T-cell (primary cell): Measurements from ENCODE around the gene TUBG1. TPM values are rescaled to one million over a fixed set of nuclear protein-coding genes. Genes with fewer than 3 reads are reported as not detected.

ENCODE experiments used
- ATAC-seq, 4 experiments: fragments of 200-7000 bp in 3 of 4; fragments of 150-1000 bp in 1 of 4; cut with Tn5 transposase; replicated peaks in 1 of 4; 1 replicate in 3 of 4; 2 replicates in 1 of 4; pipeline ENCODE4 v1.10.0; 2021; ENCODE audit warnings: moderate library complexity in 3 of 4, mild to moderate bottlenecking in 2 of 4, moderate number of reproducible peaks in 1 of 4
- CTCF ChIA-PET, 2 donors: fragments of 300-600 bp; sonication (Branson Sonifier 250); formaldehyde crosslinking; loops; one replicate each; lab custom pipeline; 2022; ENCODE audit warnings: antibody characterized with exemption in 2 of 2; lab: Charles Lee
- POLR2A ChIA-PET, 2 donors: fragments of 300-600 bp; sonication (Branson Sonifier 250); formaldehyde crosslinking; loops; one replicate each; lab custom pipeline; 2022; ENCODE audit warnings: antibody characterized with exemption in 2 of 2; lab: Charles Lee
- DNase-seq, 35 experiments: peaks; one replicate each; pipeline versions ENCODE4 v3.0.0 to v3.0.0-alpha.2; 2013 to 2023
- H3K27ac ChIP-seq: one replicate; pipeline ENCODE4 v1.5.1; 2013; ENCODE audit warnings: low read length
- H3K27me3 ChIP-seq, 2 experiments: replicated peaks in 1 of 2; 1 replicate in 1 of 2; 2 replicates in 1 of 2; pipeline versions ENCODE4 v1.6.1 to v1.7.0; 2013; ENCODE audit warnings: low read length in 1 of 2, mixed read lengths in 1 of 2; ENCODE audit not compliant: control insufficient read depth in 2 of 2, insufficient read depth in 2 of 2; ENCODE audit errors: extremely low read depth in 1 of 2
- H3K36me3 ChIP-seq, 2 donors: 1 replicate in 1 of 2; 2 replicates in 1 of 2; pipeline versions ENCODE4 v1.6.1 to v1.7.0; 2013; ENCODE audit warnings: low read length in 1 of 2; ENCODE audit not compliant: control insufficient read depth in 2 of 2, insufficient read depth in 1 of 2; ENCODE audit errors: extremely low read depth in 1 of 2
- H3K4me1 ChIP-seq, 2 experiments: 1 replicate in 1 of 2; 2 replicates in 1 of 2; pipeline versions ENCODE4 v1.6.1 to v1.7.0; 2013; ENCODE audit warnings: low read length in 2 of 2, mixed read lengths in 1 of 2; ENCODE audit not compliant: insufficient read depth in 2 of 2, control insufficient read depth in 1 of 2; ENCODE audit errors: extremely low read depth in 1 of 2
- H3K4me3 ChIP-seq, 2 donors: 1 replicate in 1 of 2; 2 replicates in 1 of 2; pipeline versions ENCODE4 v1.5.1 to v1.7.0; 2013; ENCODE audit warnings: mild to moderate bottlenecking in 2 of 2, low read length in 1 of 2, moderate library complexity in 1 of 2; ENCODE audit not compliant: control insufficient read depth in 1 of 2; ENCODE audit errors: extremely low read depth in 1 of 2
- H3K9me3 ChIP-seq: 2 replicates; pipeline ENCODE4 v1.7.0; 2013
- H3K27ac Mint-ChIP-seq, 2 donors: one replicate each; pipeline ENCODE4 v1.8.0; 2020 to 2021; ENCODE audit warnings: mild to moderate bottlenecking in 2 of 2, mixed read lengths in 2 of 2
- H3K27me3 Mint-ChIP-seq, 2 donors: one replicate each; pipeline ENCODE4 v1.8.0; 2021 to 2022; ENCODE audit warnings: mixed read lengths in 2 of 2
- H3K36me3 Mint-ChIP-seq: one replicate; pipeline ENCODE4 v1.8.0; 2021; ENCODE audit warnings: mixed read lengths
- H3K4me1 Mint-ChIP-seq, 3 donors: one replicate each; pipeline ENCODE4 v1.8.0; 2020 to 2022; ENCODE audit warnings: mixed read lengths in 3 of 3, mild to moderate bottlenecking in 1 of 3
- H3K4me3 Mint-ChIP-seq, 3 donors: one replicate each; pipeline ENCODE4 v1.8.0; 2020 to 2022; ENCODE audit warnings: mild to moderate bottlenecking in 3 of 3, mixed read lengths in 3 of 3, moderate library complexity in 3 of 3
- H3K9me3 Mint-ChIP-seq, 3 donors: one replicate each; pipeline ENCODE4 v1.8.0; 2020 to 2022; ENCODE audit warnings: mixed read lengths in 3 of 3
- WGBS: methylation state at CpG from one replicate; pipeline ENCODE4 v1.1.5; 2013; ENCODE audit warnings: missing lambda C conversion rate; ENCODE audit not compliant: insufficient coverage; 5-methylcytosine and 5-hydroxymethylcytosine counted together
- total RNA-seq, 35 experiments: library from RNA in 6 of 35; stranded (reverse) in 6 of 35; fragments of 120-200 nt in 1 of 35; gene quantifications; one replicate each; pipeline versions ENCODE4 v1.2.1 to v1.2.4 and lab custom pipeline; 2013 to 2026

TUBG1 gene
- total RNA-seq, 5 donors from 2014 or later (not counting 1 experiment from before 2014, with no cell fraction given) = 6.5 to 18.9 (median 16.2) TPM

DNA sequence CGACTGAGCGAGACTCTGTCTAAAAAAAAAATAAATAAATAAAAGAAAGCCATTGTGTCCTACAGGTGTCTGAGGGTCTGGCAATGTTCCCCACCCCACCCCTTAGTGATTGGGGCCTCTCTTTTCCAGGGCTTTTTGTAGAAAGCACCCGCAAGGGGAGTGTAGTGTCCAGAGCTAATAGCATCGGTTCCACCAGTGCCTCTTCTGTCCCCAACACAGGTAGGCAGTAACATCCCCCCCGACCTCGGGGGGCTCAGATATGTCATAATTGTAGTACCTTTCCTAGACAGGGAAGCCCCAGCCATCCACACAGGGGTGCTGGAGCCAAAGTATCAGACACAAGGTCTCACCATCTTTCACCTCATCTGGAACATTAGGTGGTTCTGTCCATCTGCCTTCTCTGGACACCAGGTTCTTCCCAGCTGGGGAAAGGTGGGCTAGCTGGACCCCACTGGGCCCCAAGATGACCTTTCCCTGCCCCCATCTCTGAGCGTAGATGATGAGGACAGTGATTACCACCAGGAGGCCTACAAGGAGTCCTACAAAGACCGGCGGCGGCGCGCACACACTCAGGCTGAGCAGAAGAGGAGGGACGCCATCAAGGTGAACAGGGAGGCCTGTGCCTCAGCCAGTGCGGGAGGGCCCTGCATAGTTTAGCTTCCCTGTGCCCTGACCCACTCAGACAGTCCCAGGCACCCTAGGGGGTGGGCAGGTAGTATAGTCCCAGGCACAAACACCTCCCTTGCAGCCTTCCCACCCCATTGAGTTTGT lies 41.0 kb upstream of the TUBG1 start:
- Histone ChIP-seq H3K36me3 (peaks cover 28 to 78% of the 10 kb centered on the region in 2 donors), H3K27ac (peak overlapping the region; percentile 47), H3K4me3 (no peak overlapping the region), H3K4me1 (peaks cover 14 to 50% of the 10 kb centered on the region in 2 experiments), H3K9me3 (no peaks in the 10 kb centered on the region), H3K27me3 (no peaks in the 10 kb centered on the region)
- peaks cover 35% of the 10 kb centered on the region for H3K36me3 Mint-ChIP-seq
- peak overlapping the region; percentile 81 to 91 (median 90) for H3K4me3 Mint-ChIP-seq
- peak overlapping the region; percentile 46 to 94 for H3K27ac Mint-ChIP-seq
- ChIA-PET CTCF (no interaction called here), POLR2A (no interaction called here)
- H3K27me3 Mint-ChIP-seq = no peaks in the 10 kb centered on the region
- 88% methylated on average over 8 of the region's 14 CpGs for WGBS
- DNase-seq = no peak
- H3K4me1 Mint-ChIP-seq = peaks cover 22 to 43% (median 41%) of the 10 kb centered on the region in 3 donors
- H3K9me3 Mint-ChIP-seq = no peaks in the 10 kb centered on the region
- no peak for ATAC-seq

GRCh38 chr17:42571435-42572225 lies 37.9 kb upstream of the TUBG1 start:
- Histone ChIP-seq H3K36me3 (peaks cover 25 to 62% of the 10 kb centered on the region in 2 donors), H3K4me1 (peaks cover 8 to 23% of the 10 kb centered on the region in 2 experiments), H3K9me3 (no peaks in the 10 kb centered on the region), H3K27me3 (no peaks in the 10 kb centered on the region), H3K4me3 (no peak overlapping the region), H3K27ac (no peak overlapping the region)
- ChIA-PET POLR2A (no interaction called here), CTCF (no interaction called here)
- DNase-seq = no peak
- H3K27me3 Mint-ChIP-seq = no peaks in the 10 kb centered on the region
- ATAC-seq = no peak
- H3K9me3 Mint-ChIP-seq = no peaks in the 10 kb centered on the region
- H3K4me3 Mint-ChIP-seq = no peak overlapping the region
- no peak overlapping the region for H3K27ac Mint-ChIP-seq
- peaks cover 26 to 40% (median 28%) of the 10 kb centered on the region in 3 donors for H3K4me1 Mint-ChIP-seq
- peaks cover 35% of the 10 kb centered on the region for H3K36me3 Mint-ChIP-seq
- WGBS = 95% methylated on average over 6 of the region's 12 CpGs

DNA sequence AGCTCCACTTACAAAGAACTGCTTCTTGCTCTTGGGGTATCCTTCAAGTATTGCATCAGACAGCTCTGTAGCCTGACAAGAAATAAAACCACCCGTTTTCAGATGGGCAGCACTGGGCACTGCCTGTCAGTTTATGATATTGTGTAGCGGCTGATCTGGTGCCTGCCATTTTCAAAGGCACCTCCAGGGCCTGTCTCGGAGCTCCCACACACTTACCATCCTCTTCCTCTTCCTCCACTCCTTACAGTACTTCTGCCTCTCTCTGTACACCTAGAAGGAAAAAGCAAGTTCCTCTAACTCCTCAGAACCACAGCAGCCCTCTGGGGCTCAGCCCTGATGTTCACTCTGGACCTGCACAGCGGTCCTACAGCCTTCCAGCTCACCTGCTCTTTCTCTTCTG lies 36.4 kb upstream of the TUBG1 start:
- POLR2A ChIA-PET = no interaction called here
- CTCF ChIA-PET = no interaction called here
- no peaks in the 10 kb centered on the region for H3K27me3 Mint-ChIP-seq
- Histone ChIP-seq H3K36me3 (peaks cover 25 to 62% of the 10 kb centered on the region in 2 donors), H3K4me1 (peaks cover 8 to 24% of the 10 kb centered on the region in 2 experiments), H3K27ac (no peak overlapping the region), H3K27me3 (no peaks in the 10 kb centered on the region), H3K9me3 (no peaks in the 10 kb centered on the region), H3K4me3 (no peak overlapping the region)
- H3K4me1 Mint-ChIP-seq = peaks cover 32 to 41% (median 32%) of the 10 kb centered on the region in 3 donors
- H3K4me3 Mint-ChIP-seq = no peak overlapping the region
- peaks cover 32% of the 10 kb centered on the region for H3K36me3 Mint-ChIP-seq
- ATAC-seq (no peak), DNase-seq (no peak)
- H3K9me3 Mint-ChIP-seq = no peaks in the 10 kb centered on the region
- H3K27ac Mint-ChIP-seq = peak overlapping the region in 1 of 2 donors; percentile 63
- 89% methylated on average over 3 of the region's 4 CpGs for WGBS

- no peak overlapping the region for H3K4me3 ChIP-seq
- DNase-seq (no peak), ATAC-seq (no peak)
- H3K27ac ChIP-seq = no peak overlapping the region
- H3K4me1 Mint-ChIP-seq = peaks cover 35 to 40% (median 40%) of the 10 kb centered on the region in 3 donors
- H3K36me3 Mint-ChIP-seq = peaks cover 29% of the 10 kb centered on the region
- POLR2A ChIA-PET = no interaction called here
- no peaks in the 10 kb centered on the region for H3K9me3 ChIP-seq
- CTCF ChIA-PET = no interaction called here
- H3K4me3 Mint-ChIP-seq = no peak overlapping the region
- H3K36me3 ChIP-seq = peaks cover 20 to 54% of the 10 kb centered on the region in 2 donors
- H3K27me3 ChIP-seq = no peaks in the 10 kb centered on the region
- no peaks in the 10 kb centered on the region for H3K9me3 Mint-ChIP-seq
- H3K4me1 ChIP-seq = peaks cover 5 to 20% of the 10 kb centered on the region in 2 experiments
- no peak overlapping the region for H3K27ac Mint-ChIP-seq
- no peaks in the 10 kb centered on the region for H3K27me3 Mint-ChIP-seq
- WGBS = no CpG with 5 or more reads among the region's 3 CpGs
These were observed 35.0 kb upstream of the TUBG1 start for GRCh38 chr17:42574463-42574862.

DNA sequence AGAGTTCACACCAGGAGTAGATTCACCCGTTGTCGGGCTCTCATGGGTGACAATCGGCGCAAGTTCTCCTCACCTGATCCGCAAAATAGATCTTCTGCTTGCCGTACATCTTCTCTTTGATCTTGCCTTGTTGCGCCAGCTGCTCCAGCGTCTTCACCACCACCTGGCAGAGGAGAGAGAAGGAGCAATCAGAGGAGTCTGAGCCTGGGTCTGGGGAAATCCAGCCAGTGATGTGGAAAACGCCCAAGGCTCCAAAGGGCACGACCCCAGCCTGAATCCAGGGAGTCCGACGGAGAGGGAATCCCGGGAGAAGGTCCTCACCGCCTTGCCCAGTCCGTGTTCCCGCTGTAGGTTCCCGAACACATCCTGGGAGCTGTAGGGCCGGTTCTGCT lies 32.3 kb upstream of the TUBG1 start:
- H3K4me3 Mint-ChIP-seq = peak overlapping the region; percentile 88 to 99 (median 98)
- H3K9me3 Mint-ChIP-seq = no peaks in the 10 kb centered on the region
- ChIA-PET POLR2A (no interaction called here), CTCF (interaction anchor here in 1 of 2 donors (1.1 to 3.6 kb wide), 8 partner anchors 9 to 189 kb away, joined by 3 to 22 read pairs (median 6); partner anchors contain the start of genes MLX, RETREG3, STAT3 and TUBG1)
- peaks cover 15% of the 10 kb centered on the region for H3K36me3 Mint-ChIP-seq
- H3K4me3 ChIP-seq = peak overlapping the region; percentile 76 to 95
- H3K27me3 ChIP-seq = no peaks in the 10 kb centered on the region
- WGBS = 7% methylated on average over 9 of the region's 18 CpGs
- H3K27ac ChIP-seq = peak overlapping the region; percentile 21
- peaks cover 14 to 48% of the 10 kb centered on the region in 2 donors for H3K36me3 ChIP-seq
- ATAC-seq (peak in 3 of 4 experiments; percentile 2 to 3 (median 2)), DNase-seq (no peak)
- H3K9me3 ChIP-seq = no peaks in the 10 kb centered on the region
- H3K27me3 Mint-ChIP-seq = no peaks in the 10 kb centered on the region
- H3K4me1 Mint-ChIP-seq = peaks cover 32 to 38% (median 36%) of the 10 kb centered on the region in 3 donors
- H3K4me1 ChIP-seq = peaks cover 5 to 20% of the 10 kb centered on the region in 2 experiments
- H3K27ac Mint-ChIP-seq = peak overlapping the region in 1 of 2 donors; percentile 98
